Epithelial cell of prostate (primary cell): ENCODE results near the gene MFSD6.
A peak's percentile ranks its signal among the peaks of the same experiment; 100 is the strongest.
"Not testable (repeated sequence)": the region's sequence is repeated elsewhere in the genome, so short reads cannot be mapped to it uniquely, and the experiment has no call there.

Experiments
- DNase-seq: peaks from one replicate; pipeline ENCODE4 v3.0.0-alpha.2; 2011; ENCODE audit warnings: low read depth, low spot score
- H3K27ac ChIP-seq: fragments of 450-650 bp; 2 replicates; pipeline ENCODE4 v1.5.1; 2017; ENCODE audit warnings: mild to moderate bottlenecking

The MFSD6 gene

GRCh38 chr2:190458352-190459107, 50.4 kb downstream of the MFSD6 start:
- no peak overlapping the region for H3K27ac ChIP-seq
- DNase-seq, result no peak

GRCh38 chr2:190459881-190460280, 51.7 kb downstream of the MFSD6 start:
- no peak for DNase-seq
- H3K27ac ChIP-seq, result no peak overlapping the region

- DNase-seq, result no peak
These were observed 52.3 kb downstream of the MFSD6 start for GRCh38 chr2:190460487-190460886.

GRCh38 chr2:190462181-190462580, 54.0 kb downstream of the MFSD6 start:
- no peak overlapping the region for H3K27ac ChIP-seq
- DNase-seq, result no peak

More at GRCh38 chr2:190460487-190460886, 52.3 kb downstream of the MFSD6 start:
- H3K27ac ChIP-seq, result no peak overlapping the region

GRCh38 chr2:190462611-190463010, 54.5 kb downstream of the MFSD6 start:
- DNase-seq, result no peak

GRCh38 chr2:190465060-190465459, 56.9 kb downstream of the MFSD6 start:
- H3K27ac ChIP-seq, result no peak overlapping the region
- no peak for DNase-seq

More at GRCh38 chr2:190462611-190463010, 54.5 kb downstream of the MFSD6 start:
- no peak overlapping the region for H3K27ac ChIP-seq

GRCh38 chr2:190466819-190467446, 58.8 kb downstream of the MFSD6 start:
- no peak for DNase-seq
- no peak overlapping the region for H3K27ac ChIP-seq

- no peak for DNase-seq
- H3K27ac ChIP-seq, result no peak overlapping the region
These were observed 59.5 kb downstream of the MFSD6 start for GRCh38 chr2:190467575-190468083.

- peak overlapping the region; percentile 69 for H3K27ac ChIP-seq
These were observed 60.2 kb downstream of the MFSD6 start for GRCh38 chr2:190468354-190468753.

GRCh38 chr2:190468814-190469569, 60.8 kb downstream of the MFSD6 start:
- H3K27ac ChIP-seq, result peak overlapping the region; percentile 69
- peak; percentile 68 for DNase-seq

More at GRCh38 chr2:190468354-190468753, 60.2 kb downstream of the MFSD6 start:
- not testable (repeated sequence) for DNase-seq

GRCh38 chr2:190469771-190470170, 61.6 kb downstream of the MFSD6 start:
- peak; percentile 82 for DNase-seq
- peak overlapping the region; percentile 69 for H3K27ac ChIP-seq

GRCh38 chr2:190470256-190470826, 62.2 kb downstream of the MFSD6 start:
- peak overlapping the region; percentile 69 for H3K27ac ChIP-seq
- no peak for DNase-seq

GRCh38 chr2:190477661-190478454, 69.7 kb downstream of the MFSD6 start:
- DNase-seq, result no peak
- H3K27ac ChIP-seq, result no peak overlapping the region

- no peak overlapping the region for H3K27ac ChIP-seq
- DNase-seq, result no peak
These were observed 70.5 kb downstream of the MFSD6 start for GRCh38 chr2:190478572-190479195.

GRCh38 chr2:190481339-190481738, 73.2 kb downstream of the MFSD6 start:
- no peak overlapping the region for H3K27ac ChIP-seq
- no peak for DNase-seq

GRCh38 chr2:190482451-190482850, 74.3 kb downstream of the MFSD6 start:
- DNase-seq, result no peak
- H3K27ac ChIP-seq, result no peak overlapping the region

GRCh38 chr2:190486037-190486623, 78.0 kb downstream of the MFSD6 start:
- no peak for DNase-seq
- no peak overlapping the region for H3K27ac ChIP-seq

- no peak overlapping the region for H3K27ac ChIP-seq
- DNase-seq, result no peak
These were observed 80.5 kb downstream of the MFSD6 start for GRCh38 chr2:190488516-190489233.
